Esophagus muscularis mucosa (tissue), 3 donors: Measurements from ENCODE around the gene STOX2.

Experiments used
- CTCF ChIP-seq, 3 experiments: fragments of 200-600 bp in 2 of 3; fragments of 450-650 bp in 1 of 3; sonication (generic) in 2 of 3; IDR thresholded peaks; one replicate each; pipeline ENCODE4 v1.5.1; 2017 to 2019; ENCODE audit warnings: antibody characterized with exemption in 3 of 3, mild to moderate bottlenecking in 2 of 3, moderate library complexity in 1 of 3
- POLR2A ChIP-seq: fragments of 450-650 bp; IDR thresholded peaks from one replicate; pipeline ENCODE4 v1.6.1; 2017; ENCODE audit warnings: antibody characterized with exemption, moderate library complexity, mild to moderate bottlenecking, low read depth

GRCh38 chr4:183906739-183907651 lies 1.9 kb downstream of the STOX2 start:
- TF ChIP-seq CTCF (IDR thresholded peaks at IDR 0.05) = no peak
- TF ChIP-seq POLR2A = no peak
